AG04450 (cell line): ENCODE measurements around the gene RET. TPM values are rescaled to one million over a fixed set of nuclear protein-coding genes. Genes with fewer than 3 reads are reported as not detected.

Experiments
- CTCF ChIA-PET: fragments of 300-600, 350-600 bp; formaldehyde crosslinking; extraction: SDS; loops from one replicate; lab custom pipeline; 2022; ENCODE audit warnings: antibody characterized with exemption, inconsistent platforms; lab: Charles Lee
- POLR2A ChIA-PET: fragments of 350-600 bp; formaldehyde crosslinking; extraction: SDS; loops from one replicate; lab custom pipeline; 2021; ENCODE audit warnings: antibody characterized with exemption, inconsistent platforms; lab: Yijun Ruan, JAX
- DNase-seq: peaks from one replicate; pipeline ENCODE4 v3.0.0-alpha.2; 2011; ENCODE audit warnings: low read depth, low spot score
- H3K27ac ChIP-seq: one replicate; pipeline ENCODE4 v1.5.1; 2012; ENCODE audit warnings: low read depth, low read length, control low read depth
- H3K27me3 ChIP-seq: one replicate; pipeline ENCODE4 v1.6.0; 2012; ENCODE audit warnings: low read length; ENCODE audit not compliant: control insufficient read depth, insufficient read depth
- H3K4me3 ChIP-seq: 2 replicates; pipeline ENCODE4 v1.5.1; 2011; ENCODE audit warnings: mild to moderate bottlenecking, low read depth, low read length, control low read depth
- H3K9me3 ChIP-seq: 2 replicates; pipeline ENCODE4 v1.5.1; 2012; ENCODE audit warnings: low read length; ENCODE audit not compliant: control insufficient read depth, insufficient read depth
- polyA plus RNA-seq: library from polyadenylated mRNA; depleted of rRNA; stranded (reverse); fragments of >200 nt; gene quantifications from 2 replicates; pipeline ENCODE4 v1.2.3, GENCODE V29; 2011
- TF ChIP-seq, protein P1 (sequence below): IDR thresholded peaks from 2 replicates; pipeline ENCODE4 v1.5.1; 2011; ENCODE audit warnings: low read depth, low read length, control low read depth, inconsistent platforms

RET gene
- polyA plus RNA-seq, 1 experiment: 0.06 TPM

- DNase-seq: no peak
- CTCF ChIA-PET: no interaction called here
- Histone ChIP-seq H3K9me3 (no peaks in the 10 kb centered on the region; the same call in 1 of the 2 replicates), H3K4me3 (no peak overlapping the region), H3K27me3 (peaks cover 25% of the 10 kb centered on the region), H3K27ac (no peak overlapping the region)
- POLR2A ChIA-PET: no interaction called here
- TF ChIP-seq, protein P1, sequence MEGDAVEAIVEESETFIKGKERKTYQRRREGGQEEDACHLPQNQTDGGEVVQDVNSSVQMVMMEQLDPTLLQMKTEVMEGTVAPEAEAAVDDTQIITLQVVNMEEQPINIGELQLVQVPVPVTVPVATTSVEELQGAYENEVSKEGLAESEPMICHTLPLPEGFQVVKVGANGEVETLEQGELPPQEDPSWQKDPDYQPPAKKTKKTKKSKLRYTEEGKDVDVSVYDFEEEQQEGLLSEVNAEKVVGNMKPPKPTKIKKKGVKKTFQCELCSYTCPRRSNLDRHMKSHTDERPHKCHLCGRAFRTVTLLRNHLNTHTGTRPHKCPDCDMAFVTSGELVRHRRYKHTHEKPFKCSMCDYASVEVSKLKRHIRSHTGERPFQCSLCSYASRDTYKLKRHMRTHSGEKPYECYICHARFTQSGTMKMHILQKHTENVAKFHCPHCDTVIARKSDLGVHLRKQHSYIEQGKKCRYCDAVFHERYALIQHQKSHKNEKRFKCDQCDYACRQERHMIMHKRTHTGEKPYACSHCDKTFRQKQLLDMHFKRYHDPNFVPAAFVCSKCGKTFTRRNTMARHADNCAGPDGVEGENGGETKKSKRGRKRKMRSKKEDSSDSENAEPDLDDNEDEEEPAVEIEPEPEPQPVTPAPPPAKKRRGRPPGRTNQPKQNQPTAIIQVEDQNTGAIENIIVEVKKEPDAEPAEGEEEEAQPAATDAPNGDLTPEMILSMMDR: no peak
Measured at GRCh38 chr10:43125881-43126731, 49.2 kb downstream of the RET start.

DNA sequence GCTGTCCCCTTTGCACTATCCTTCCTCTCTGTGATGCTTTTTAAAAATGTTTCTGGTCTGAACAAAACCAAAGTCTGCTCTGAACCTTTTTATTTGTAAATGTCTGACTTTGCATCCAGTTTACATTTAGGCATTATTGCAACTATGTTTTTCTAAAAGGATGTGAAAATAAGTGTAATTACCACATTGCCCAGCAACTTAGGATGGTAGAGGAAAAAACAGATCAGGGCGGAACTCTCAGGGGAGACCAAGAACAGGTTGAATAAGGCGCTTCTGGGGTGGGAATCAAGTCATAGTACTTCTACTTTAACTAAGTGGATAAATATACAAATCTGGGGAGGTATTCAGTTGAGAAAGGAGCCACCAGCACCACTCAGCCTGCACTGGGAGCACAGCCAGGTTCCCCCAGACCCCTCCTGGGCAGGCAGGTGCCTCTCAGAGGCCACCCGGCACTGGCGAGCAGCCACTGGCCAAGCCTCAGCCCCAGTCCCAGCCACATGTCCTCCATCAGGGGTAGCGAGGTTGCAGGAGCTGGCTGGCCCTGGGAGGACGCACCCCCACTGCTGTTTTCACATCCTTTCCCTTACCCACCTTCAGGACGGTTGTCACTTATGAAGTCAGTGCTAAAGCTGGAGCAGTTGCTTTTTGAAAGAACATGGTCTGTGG lies 50.0 kb downstream of the RET start:
- CTCF ChIA-PET: no interaction called here
- TF ChIP-seq, protein P1: no peak
- Histone ChIP-seq H3K27ac (no peak overlapping the region), H3K4me3 (no peak overlapping the region), H3K27me3 (peaks cover 23% of the 10 kb centered on the region), H3K9me3 (no peaks in the 10 kb centered on the region; the same call in 1 of the 2 replicates)
- POLR2A ChIA-PET: no interaction called here
- no peak for DNase-seq

DNA sequence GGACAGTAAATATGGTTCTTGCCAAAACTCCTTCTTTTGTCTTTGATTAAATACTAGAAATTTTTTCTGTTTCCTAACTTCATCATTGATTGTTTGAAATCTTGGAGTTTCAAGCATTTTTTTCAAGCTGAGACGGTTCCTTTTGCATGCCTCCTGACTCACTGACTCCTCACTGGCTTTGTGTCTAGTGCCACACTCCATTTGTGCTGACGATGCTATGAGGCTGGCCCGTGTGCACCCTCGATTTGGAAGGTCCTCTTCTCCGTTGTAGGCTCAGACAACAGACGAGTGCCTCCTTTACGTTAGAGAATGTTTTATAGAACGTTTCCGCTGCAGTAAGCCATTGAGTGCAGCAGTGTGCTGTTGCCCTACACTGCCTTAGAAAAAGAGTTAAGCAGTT lies 50.6 kb downstream of the RET start:
- H3K27me3 ChIP-seq: peaks cover 26% of the 10 kb centered on the region
- POLR2A ChIA-PET: no interaction called here
- CTCF ChIA-PET: no interaction called here
- H3K4me3 ChIP-seq: no peak overlapping the region
- TF ChIP-seq, protein P1: no peak
- no peaks in the 10 kb centered on the region; the same call in 1 of the 2 replicates for H3K9me3 ChIP-seq
- no peak for DNase-seq
- no peak overlapping the region for H3K27ac ChIP-seq

GRCh38 chr10:43128331-43128730 lies 51.5 kb downstream of the RET start:
- no peak for DNase-seq
- H3K9me3 ChIP-seq: no peaks in the 10 kb centered on the region; the same call in 1 of the 2 replicates
- POLR2A ChIA-PET: no interaction called here
- H3K27me3 ChIP-seq: peaks cover 27% of the 10 kb centered on the region
- H3K27ac ChIP-seq: no peak overlapping the region
- CTCF ChIA-PET: interaction anchor here (0.6 to 1.5 kb wide), 2 partner anchors 77 to 1034 kb away, joined by 5 read pairs; no protein-coding TSS in a partner anchor
- TF ChIP-seq, protein P1: no peak
- H3K4me3 ChIP-seq: no peak overlapping the region
